K562 (cell line): Measurements from ENCODE around the gene UQCC5. TPM values are rescaled to one million over a fixed set of nuclear protein-coding genes. Genes with fewer than 3 reads are reported as not detected.
A peak's percentile ranks its signal among the peaks of the same experiment; 100 is the strongest.

Experiments
- ATAC-seq: fragments of 200-7000 bp; cut with Tn5 transposase; 3 replicates; pipeline ENCODE4 v1.9.1; 2020; ENCODE audit warnings: moderate library complexity
- BruUV-seq: library from RNA; stranded (reverse); fragments of 400-500 nt; replicated peaks from 2 replicates; lab custom pipeline; 2021; lab: Mats Ljungman, UMichigan
- CTCF ChIA-PET: fragments of 300-600 bp; formaldehyde crosslinking; extraction: SDS; loops from one replicate; lab custom pipeline; 2021; ENCODE audit warnings: low intra/inter-chr PET ratio; lab: Yijun Ruan, JAX
- POLR2A ChIA-PET: fragments of 300-600, 350-650 bp; sonication (Branson Sonifier 250); formaldehyde crosslinking; extraction: SDS; loops from one replicate; lab custom pipeline; 2021; ENCODE audit warnings: antibody characterized with exemption, inconsistent platforms; lab: Yijun Ruan, JAX
- DNase-seq, 4 experiments: peaks; one replicate each; pipeline versions ENCODE4 v3.0.0 to v3.0.0-alpha.2; 2011 to 2018; ENCODE audit warnings: low spot score in 3 of 4, mixed read lengths in 3 of 4; ENCODE audit errors: extremely low read depth in 1 of 4
- FAIRE-seq: peaks from 2 replicates; lab custom pipeline; 2011; peaks lifted over from hg19 to GRCh38; lab: Jason Lieb, UNC
- H2AFZ ChIP-seq: 2 replicates; pipeline ENCODE4 v1.6.0; 2011; ENCODE audit warnings: low read depth, low read length, control low read depth, inconsistent platforms
- H3K27ac ChIP-seq: fragments of 200-600 bp; 3 replicates; pipeline ENCODE4 v1.8.0; 2011; ENCODE audit warnings: low read depth, mild to moderate bottlenecking, control low read depth, inconsistent platforms, low read length, moderate library complexity, mixed read lengths; ENCODE audit errors: extremely low read depth
- H3K27me3 ChIP-seq, 2 experiments: fragments of 300-600 bp in 1 of 2; 2 replicates in 1 of 2; 3 replicates in 1 of 2; pipeline versions ENCODE4 v1.6.0 to v1.8.0; 2011; ENCODE audit warnings: inconsistent platforms in 2 of 2, low read length in 2 of 2, mild to moderate bottlenecking in 1 of 2, mixed read lengths in 1 of 2, moderate library complexity in 1 of 2; ENCODE audit not compliant: control insufficient read depth in 2 of 2, insufficient read depth in 2 of 2
- H3K36me3 ChIP-seq: fragments of 300-600 bp; 3 replicates; pipeline ENCODE4 v1.8.0; 2011; ENCODE audit warnings: mild to moderate bottlenecking, low read length, inconsistent platforms; ENCODE audit not compliant: control insufficient read depth, insufficient read depth
- H3K4me1 ChIP-seq, 2 experiments: fragments of 200-600 bp in 1 of 2; replicated peaks in 1 of 2; 2 replicates in 1 of 2; 3 replicates in 1 of 2; pipeline versions ENCODE4 v1.5.1 to v1.8.0; 2011; ENCODE audit warnings: inconsistent platforms in 2 of 2, low read length in 2 of 2, mild to moderate bottlenecking in 1 of 2, mixed read lengths in 1 of 2, moderate library complexity in 1 of 2; ENCODE audit not compliant: control insufficient read depth in 2 of 2, insufficient read depth in 2 of 2
- H3K4me2 ChIP-seq: 2 replicates; pipeline ENCODE4 v1.6.1; 2011; ENCODE audit warnings: low read length, control low read depth, inconsistent platforms, mixed read lengths; ENCODE audit not compliant: insufficient read depth
- H3K4me3 ChIP-seq: fragments of 200-600 bp; sonication (generic), shearing (Covaris generic); 2 replicates; pipeline ENCODE4 v1.5.1; 2016; ENCODE audit warnings: control low read depth, inconsistent platforms
- H3K79me2 ChIP-seq: fragments of 200-600 bp; 3 replicates; pipeline ENCODE4 v1.8.0; 2011; ENCODE audit warnings: low read length, inconsistent platforms; ENCODE audit not compliant: control insufficient read depth, insufficient read depth
- H3K9ac ChIP-seq, 2 experiments: 2 replicates each; pipeline versions ENCODE4 v1.6.0 to v1.6.1; 2011; ENCODE audit warnings: low read depth in 2 of 2, low read length in 2 of 2, control low read depth in 1 of 2, inconsistent platforms in 1 of 2, mild to moderate bottlenecking in 1 of 2, mixed read lengths in 1 of 2; ENCODE audit not compliant: insufficient read depth in 1 of 2
- H3K9me1 ChIP-seq: one replicate; pipeline ENCODE4 v1.6.0; 2011; ENCODE audit warnings: inconsistent platforms, mild to moderate bottlenecking, low read length, moderate library complexity; ENCODE audit not compliant: control insufficient read depth, insufficient read depth
- H3K9me3 ChIP-seq: replicated peaks from 2 replicates; pipeline ENCODE4 v1.5.1; 2011; ENCODE audit warnings: low read depth, low read length, inconsistent platforms; ENCODE audit not compliant: control insufficient read depth, insufficient read depth
- H4K20me1 ChIP-seq: replicated peaks from 2 replicates; pipeline ENCODE4 v1.6.1; 2011; ENCODE audit warnings: low read length, inconsistent platforms, mixed read lengths; ENCODE audit not compliant: control insufficient read depth, insufficient read depth
- ESRRA ChIP-seq: fragments of 450-650 bp; IDR thresholded peaks from 2 replicates; pipeline ENCODE4 v1.6.1; 2014; ENCODE audit warnings: low read depth, mild to moderate bottlenecking, moderate library complexity, borderline replicate concordance
- FOS ChIP-seq: IDR thresholded peaks from 3 replicates; pipeline ENCODE4 v1.6.1; 2011; ENCODE audit not compliant: insufficient read length; ENCODE audit errors: extremely low read depth
- FOXJ2 ChIP-seq: fragments of 200-800 bp; sonication (Bioruptor generic); IDR thresholded peaks from 2 replicates; pipeline ENCODE4 v1.6.1; 2016; ENCODE audit warnings: missing genetic modification characterization, missing compliant biosample characterization
- POLR2G ChIP-seq: fragments of 200-400 bp; formaldehyde crosslinking; IDR thresholded peaks from 2 replicates; pipeline ENCODE4 v1.6.1; 2017; ENCODE audit warnings: low read depth, mild to moderate bottlenecking, antibody characterized with exemption, low read length, moderate library complexity
- ZNF232 ChIP-seq: sonication (generic); formaldehyde crosslinking; IDR thresholded peaks from 2 replicates; pipeline ENCODE4 v1.8.0; 2022; ENCODE audit warnings: mild to moderate bottlenecking, missing genetic modification reagents
- WGBS: fragments of 100-300 bp; shearing (Covaris generic); methylation state at CpG from one replicate; pipeline ENCODE4 v1.1.6; 2016; ENCODE audit warnings: low coverage, mixed read lengths; ENCODE audit not compliant: insufficient coverage; ENCODE audit errors: missing lambda C conversion rate; 5-methylcytosine and 5-hydroxymethylcytosine counted together
- in situ Hi-C: fragments of 300-500 bp; cut with MboI; formaldehyde crosslinking; loops from 4 replicates; pipeline ENCODE4 v1.15.0; 2018; ENCODE audit warnings: inconsistent platforms, mixed read lengths
- intact Hi-C: fragments of 100-400 bp; cut with micrococcal nuclease; formaldehyde crosslinking; loops from 2 replicates; pipeline ENCODE4 v1.14.2; 2022
- polyA plus RNA-seq, 8 experiments: library from polyadenylated mRNA; depleted of rRNA in 4 of 8; stranded (reverse) in 5 of 8; unstranded in 3 of 8; fragments of >200 nt; fragmentation: Nextera tagmentation in 2 of 8; fragmentation: Illumina TruSeq in 1 of 8; extraction: Ambion mirVana in 2 of 8; extraction: Trizol in 1 of 8; gene quantifications; 2 replicates each; pipeline versions ENCODE4 v1.2.1 to v1.2.3, GENCODE V29; 2011 to 2014; ENCODE audit warnings: inconsistent platforms in 1 of 8, missing spikeins in 1 of 8
- total RNA-seq, 7 experiments: library from RNA; depleted of rRNA in 6 of 7; stranded (reverse); fragments of >200 nt in 6 of 7; fragmentation: Illumina TruSeq in 2 of 7; extraction: Trizol in 2 of 7; gene quantifications; 2 replicates each; pipeline versions ENCODE4 v1.2.1 to v1.2.3, GENCODE V29; 2011 to 2021; ENCODE audit warnings: low replicate concordance in 1 of 7
- TF ChIP-seq, protein P1 (sequence below), 3 experiments: fragments of 200-800 bp in 1 of 3; fragments of 250-450 bp in 1 of 3; fragments of 450-650 bp in 1 of 3; sonication (Bioruptor Pico) in 1 of 3; sonication (Bioruptor generic) in 1 of 3; formaldehyde crosslinking in 1 of 3; IDR thresholded peaks; 2 replicates each; pipeline versions ENCODE4 v1.6.1 to v1.8.0; 2016 to 2022; ENCODE audit warnings: mild to moderate bottlenecking in 2 of 3, missing genetic modification characterization in 2 of 3, missing compliant biosample characterization in 1 of 3, moderate library complexity in 1 of 3

Gene UQCC5
- total and polyA plus RNA-seq, 9 of the 15 experiments (the other 6 are each of a cell fraction or from before 2014, with no cell fraction given) = 10.2 to 55.4 (median 33.8) TPM

DNA sequence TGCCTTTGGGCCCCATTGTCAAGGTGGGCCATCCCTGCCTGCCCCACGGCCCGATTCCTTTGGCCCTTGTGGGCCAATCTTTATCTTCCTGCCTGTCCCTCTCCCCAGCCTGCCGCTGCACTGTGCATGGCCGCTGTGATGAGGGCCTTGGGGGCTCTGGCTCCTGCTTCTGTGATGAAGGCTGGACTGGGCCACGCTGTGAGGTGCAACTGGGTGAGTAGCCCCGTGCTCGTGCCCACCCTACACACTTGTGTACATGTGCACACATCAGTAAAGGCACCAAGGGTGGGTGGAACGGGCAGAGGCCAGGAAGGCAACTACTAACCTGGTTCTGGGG, 14.9 kb upstream of the UQCC5 start:
- no TSS peak for BruUV-seq
- no peak for DNase-seq
- H3K27ac ChIP-seq = no peak overlapping the region
- no peaks in the 10 kb centered on the region for H3K9me3 ChIP-seq
- in situ Hi-C loops = no loop called here
- ChIA-PET CTCF (no interaction called here), POLR2A (interaction anchor here (0.6 to 1.0 kb wide), 2 partner anchors 11 to 148 kb away, joined by 3 read pairs; no protein-coding TSS in a partner anchor)
- H3K27me3 ChIP-seq = no peaks in the 10 kb centered on the region
- H3K79me2 ChIP-seq = no peaks in the 10 kb centered on the region
- 44% methylated on average over 5 of the region's 8 CpGs for whole genome bisulfite sequencing
- peaks cover 29% of the 10 kb centered on the region; the same call in 2 of the 3 replicates for H3K36me3 ChIP-seq
- no peak overlapping the region; a peak in 1 of 4 replicates for H3K9ac ChIP-seq
- ATAC-seq = no peak
- no peak for FAIRE-seq
- H3K9me1 ChIP-seq = no peaks in the 10 kb centered on the region
- H2AFZ ChIP-seq = no peak overlapping the region
- no peak for TF ChIP-seq ZNF232 (CRISPR knock-in tag)
- no peak for TF ChIP-seq FOXJ2 (tag)
- TF ChIP-seq FOS = no peak
- no peak for TF ChIP-seq ESRRA
- TF ChIP-seq, all 486 proteins: peak for 0
- peaks cover 12 to 62% of the 10 kb centered on the region in 2 experiments; a peak in 4 of 5 replicates for H3K4me1 ChIP-seq
- no peaks in the 10 kb centered on the region for H4K20me1 ChIP-seq
- H3K4me2 ChIP-seq = no peak overlapping the region
- intact Hi-C loops = no loop called here
- H3K4me3 ChIP-seq = no peak overlapping the region

DNA sequence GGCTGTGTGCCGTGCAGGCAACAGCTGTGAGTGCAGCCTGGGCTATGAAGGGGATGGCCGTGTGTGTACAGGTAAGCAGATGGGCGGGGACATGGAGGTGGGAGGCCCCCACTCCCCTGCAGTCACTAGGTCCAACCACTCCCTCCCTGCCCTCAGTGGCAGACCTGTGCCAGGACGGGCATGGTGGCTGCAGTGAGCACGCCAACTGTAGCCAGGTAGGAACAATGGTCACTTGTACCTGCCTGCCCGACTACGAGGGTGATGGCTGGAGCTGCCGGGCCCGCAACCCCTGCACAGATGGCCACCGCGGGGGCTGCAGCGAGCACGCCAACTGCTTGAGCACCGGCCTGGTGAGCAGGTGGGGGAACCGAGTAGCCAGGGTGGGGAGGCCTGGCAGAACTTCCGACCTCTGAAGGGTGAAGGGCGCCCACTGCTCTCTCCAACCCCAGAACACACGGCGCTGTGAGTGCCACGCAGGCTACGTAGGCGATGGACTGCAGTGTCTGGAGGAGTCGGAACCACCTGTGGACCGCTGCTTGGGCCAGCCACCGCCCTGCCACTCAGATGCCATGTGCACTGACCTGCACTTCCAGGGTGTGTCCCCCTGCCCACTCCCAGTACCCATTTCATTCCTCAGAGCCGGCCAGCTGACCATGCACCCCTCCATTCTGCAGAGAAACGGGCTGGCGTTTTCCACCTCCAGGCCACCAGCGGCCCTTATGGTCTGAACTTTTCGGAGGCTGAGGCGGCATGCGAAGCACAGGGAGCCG, 14.3 kb upstream of the UQCC5 start:
- ATAC-seq = no peak
- BruUV-seq = no TSS peak
- TF ChIP-seq POLR2G = 0 out of 2 replicates have a peak, but pooled peaks have one; percentile 55
- TF ChIP-seq, protein P1, sequence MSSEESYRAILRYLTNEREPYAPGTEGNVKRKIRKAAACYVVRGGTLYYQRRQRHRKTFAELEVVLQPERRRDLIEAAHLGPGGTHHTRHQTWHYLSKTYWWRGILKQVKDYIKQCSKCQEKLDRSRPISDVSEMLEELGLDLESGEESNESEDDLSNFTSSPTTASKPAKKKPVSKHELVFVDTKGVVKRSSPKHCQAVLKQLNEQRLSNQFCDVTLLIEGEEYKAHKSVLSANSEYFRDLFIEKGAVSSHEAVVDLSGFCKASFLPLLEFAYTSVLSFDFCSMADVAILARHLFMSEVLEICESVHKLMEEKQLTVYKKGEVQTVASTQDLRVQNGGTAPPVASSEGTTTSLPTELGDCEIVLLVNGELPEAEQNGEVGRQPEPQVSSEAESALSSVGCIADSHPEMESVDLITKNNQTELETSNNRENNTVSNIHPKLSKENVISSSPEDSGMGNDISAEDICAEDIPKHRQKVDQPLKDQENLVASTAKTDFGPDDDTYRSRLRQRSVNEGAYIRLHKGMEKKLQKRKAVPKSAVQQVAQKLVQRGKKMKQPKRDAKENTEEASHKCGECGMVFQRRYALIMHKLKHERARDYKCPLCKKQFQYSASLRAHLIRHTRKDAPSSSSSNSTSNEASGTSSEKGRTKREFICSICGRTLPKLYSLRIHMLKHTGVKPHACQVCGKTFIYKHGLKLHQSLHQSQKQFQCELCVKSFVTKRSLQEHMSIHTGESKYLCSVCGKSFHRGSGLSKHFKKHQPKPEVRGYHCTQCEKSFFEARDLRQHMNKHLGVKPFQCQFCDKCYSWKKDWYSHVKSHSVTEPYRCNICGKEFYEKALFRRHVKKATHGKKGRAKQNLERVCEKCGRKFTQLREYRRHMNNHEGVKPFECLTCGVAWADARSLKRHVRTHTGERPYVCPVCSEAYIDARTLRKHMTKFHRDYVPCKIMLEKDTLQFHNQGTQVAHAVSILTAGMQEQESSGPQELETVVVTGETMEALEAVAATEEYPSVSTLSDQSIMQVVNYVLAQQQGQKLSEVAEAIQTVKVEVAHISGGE (CRISPR knock-in tag; IDR thresholded peaks at IDR 0.05) = no peak
- WGBS = 74% methylated on average over 20 of the region's 33 CpGs
- intact Hi-C loops = no loop called here
- no peak overlapping the region for H3K4me2 ChIP-seq
- CTCF ChIA-PET = no interaction called here
- no peaks in the 10 kb centered on the region for H3K9me1 ChIP-seq
- no peaks in the 10 kb centered on the region for H3K27me3 ChIP-seq
- in situ Hi-C loops = no loop called here
- no peak for DNase-seq
- no peaks in the 10 kb centered on the region for H4K20me1 ChIP-seq
- peaks cover 35% of the 10 kb centered on the region; the same call in 2 of the 3 replicates for H3K36me3 ChIP-seq
- H3K27ac ChIP-seq = no peak overlapping the region
- no peaks in the 10 kb centered on the region for H3K79me2 ChIP-seq
- POLR2A ChIA-PET = interaction anchor here (0.6 kb wide), 1 partner anchor 147 kb away, joined by 3 read pairs; no protein-coding TSS in a partner anchor
- FAIRE-seq = no peak
- peaks cover 12 to 60% of the 10 kb centered on the region in 2 experiments; a peak in 4 of 5 replicates for H3K4me1 ChIP-seq
- H3K9me3 ChIP-seq = no peaks in the 10 kb centered on the region
- no peak overlapping the region for H2AFZ ChIP-seq
- no peak overlapping the region; a peak in 1 of 4 replicates for H3K9ac ChIP-seq
- no peak overlapping the region for H3K4me3 ChIP-seq
